ENCODE results near the gene LEP.

The LEP gene

DNA sequence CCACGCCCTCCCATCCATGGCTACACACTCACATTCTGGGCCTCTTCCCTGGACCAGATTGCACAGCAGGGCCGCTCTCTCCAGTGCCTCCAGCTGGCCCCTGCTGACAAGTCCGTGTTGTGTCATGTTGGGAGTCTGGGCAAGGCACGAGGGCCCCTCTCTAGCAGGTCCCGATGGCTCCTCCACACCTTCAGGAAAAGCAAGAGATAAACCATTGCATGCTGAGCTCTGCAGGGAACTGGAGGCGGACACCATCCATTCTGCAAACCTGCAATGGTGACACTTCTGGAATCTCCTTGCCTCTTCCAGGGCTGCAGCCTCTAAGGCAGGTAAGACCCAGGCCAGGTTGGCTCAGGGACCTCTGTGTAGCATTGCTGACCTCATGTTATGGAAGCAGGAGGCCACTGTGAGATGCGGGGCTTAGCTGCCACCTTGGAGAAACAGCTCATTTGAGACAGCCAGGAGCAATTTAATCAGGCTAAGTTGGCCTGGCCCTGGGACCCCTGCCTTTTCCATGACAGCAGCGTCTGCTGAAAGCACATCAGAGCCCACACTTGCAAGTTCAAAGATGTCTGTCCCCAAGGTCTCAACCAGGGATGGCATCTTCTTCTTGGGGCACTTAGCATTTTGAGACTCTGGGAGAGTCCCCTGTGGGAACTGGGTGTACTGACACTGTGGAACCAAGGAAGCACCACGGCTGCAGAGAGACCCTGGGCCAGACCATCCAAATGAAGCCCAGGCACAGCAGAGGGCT, 34.2 kb upstream of the LEP start:
- no peak for TF ChIP-seq CTCF (IDR thresholded peaks at IDR 0.05)
- no peak for TF ChIP-seq ZFX (IDR thresholded peaks at IDR 0.05; ENCODE audit: borderline replicate concordance)
- H3K27ac ChIP-seq, result no peak overlapping the region

- no peak for TF ChIP-seq ZFX (IDR thresholded peaks at IDR 0.05; ENCODE audit: borderline replicate concordance)
- no peak for TF ChIP-seq CTCF (IDR thresholded peaks at IDR 0.05)
- no peak overlapping the region for H3K27ac ChIP-seq
Observed at GRCh38 chr7:128207609-128208008, 33.5 kb upstream of the LEP start.

DNA sequence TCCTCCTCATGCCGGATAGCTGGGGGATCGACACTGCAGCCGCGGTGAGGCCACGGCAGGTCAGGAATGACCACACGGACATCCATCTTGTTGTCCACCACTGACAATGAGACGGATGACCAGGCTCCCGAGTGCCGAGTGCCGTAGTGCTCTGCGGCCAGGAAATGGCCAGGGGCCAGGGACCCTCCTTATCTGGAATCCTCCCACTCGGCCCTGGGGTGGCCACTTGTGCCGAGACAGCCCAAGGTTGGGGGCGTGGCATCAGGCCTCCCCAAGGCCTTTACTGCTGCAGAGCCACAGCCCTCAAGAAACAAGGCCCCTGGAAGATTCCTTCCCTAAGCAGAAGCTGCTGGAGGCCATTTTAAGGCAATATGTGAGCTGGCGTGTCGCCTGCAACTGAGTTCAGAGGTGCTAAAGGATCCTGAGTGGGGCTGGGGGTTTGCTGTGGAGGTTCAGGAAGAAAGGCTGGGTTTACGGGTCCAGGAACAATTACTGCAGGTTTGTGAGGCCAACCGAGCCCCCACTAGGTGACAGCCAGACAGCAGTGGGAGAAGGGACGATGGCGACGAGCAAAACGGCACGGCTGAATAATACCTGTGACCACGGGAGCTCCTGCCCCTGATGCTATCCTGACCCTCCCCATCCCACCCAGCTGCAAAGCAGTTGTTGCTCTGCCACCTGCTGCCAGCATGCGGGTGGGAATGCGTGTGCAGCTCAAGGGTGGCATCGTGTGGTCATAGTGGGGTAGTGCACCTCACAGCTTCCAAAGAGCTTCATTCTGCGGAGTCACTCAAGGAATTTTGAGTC, 31.6 kb upstream of the LEP start:
- peak; percentile 99 for TF ChIP-seq CTCF (IDR thresholded peaks at IDR 0.05)
- no peak for TF ChIP-seq ZFX (IDR thresholded peaks at IDR 0.05; ENCODE audit: borderline replicate concordance)
- H3K27ac ChIP-seq, result no peak overlapping the region

DNA sequence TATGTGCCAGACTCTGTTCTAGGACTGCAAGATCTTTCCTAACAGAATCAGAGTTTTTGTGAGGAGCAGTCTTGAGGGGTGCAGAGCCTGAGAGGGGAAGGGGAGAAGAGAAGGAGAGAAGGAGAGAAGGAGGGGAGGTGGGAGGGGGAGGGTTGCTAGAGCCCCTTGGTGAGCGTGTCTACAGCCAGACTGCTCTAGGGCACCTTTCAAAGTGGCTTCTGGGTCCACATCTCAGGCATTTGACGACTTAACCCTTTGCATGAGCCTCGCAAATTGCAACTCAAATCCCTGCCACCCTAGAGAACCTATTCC, 31.1 kb upstream of the LEP start:
- TF ChIP-seq CTCF (IDR thresholded peaks at IDR 0.05) (peak; percentile 78), ZFX (IDR thresholded peaks at IDR 0.05; ENCODE audit: borderline replicate concordance) (no peak)

DNA sequence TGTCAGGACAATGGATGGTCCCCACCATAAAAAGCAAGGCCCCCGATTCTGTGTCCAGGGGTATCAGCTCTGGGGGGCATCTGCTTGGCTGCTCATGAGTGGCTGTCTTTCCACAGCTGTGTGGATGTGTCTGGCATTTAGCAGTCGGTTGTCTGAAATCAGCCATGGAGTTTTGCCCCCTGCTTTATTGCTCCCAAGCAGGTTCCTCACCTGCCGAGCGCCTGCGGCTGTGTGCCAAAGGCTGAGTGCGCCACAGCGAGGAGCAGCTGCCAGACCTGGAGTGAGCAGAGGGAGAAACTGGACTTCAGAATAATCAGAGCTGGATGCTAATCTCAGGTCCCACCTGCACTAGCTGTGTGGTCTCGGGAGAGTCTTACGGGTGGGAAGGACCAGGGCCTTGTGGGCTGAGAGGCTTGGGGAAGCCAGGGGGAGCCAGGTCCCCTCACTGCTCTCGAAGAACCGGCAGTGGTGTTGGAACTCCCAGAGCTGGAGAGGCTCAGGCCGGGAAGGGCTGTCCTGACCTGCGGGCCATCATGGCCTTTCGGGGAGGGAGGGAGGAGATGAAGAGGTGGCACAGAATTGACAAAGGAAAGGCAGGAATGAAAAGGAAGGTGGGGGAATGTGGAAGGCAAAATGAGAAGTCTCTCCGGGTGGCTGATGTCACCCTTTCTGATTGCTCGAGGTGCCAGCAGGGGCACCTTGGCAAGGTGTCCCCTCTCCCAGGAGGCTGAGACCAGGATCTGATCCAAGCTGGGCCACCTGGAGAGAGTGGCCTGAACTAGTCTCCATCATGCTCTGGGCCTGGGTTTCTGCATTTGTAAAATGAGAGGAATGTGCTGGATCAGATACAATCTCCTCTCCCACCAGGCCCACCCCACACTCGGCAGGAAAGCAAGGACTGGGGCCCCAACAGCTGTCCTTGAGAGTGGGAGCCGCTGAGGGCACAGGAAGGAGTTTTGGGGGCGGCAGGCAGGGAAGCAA, 30.2 kb upstream of the LEP start:
- no peak for TF ChIP-seq ZFX (IDR thresholded peaks at IDR 0.05; ENCODE audit: borderline replicate concordance)
- TF ChIP-seq CTCF (IDR thresholded peaks at IDR 0.05), result no peak
- H3K27ac ChIP-seq, result no peak overlapping the region

More for the DNA sequence above, 31.1 kb upstream of the LEP start:
- H3K27ac ChIP-seq, result no peak overlapping the region

- TF ChIP-seq CTCF (IDR thresholded peaks at IDR 0.05) (no peak), ZFX (IDR thresholded peaks at IDR 0.05; ENCODE audit: borderline replicate concordance) (no peak)
- H3K27ac ChIP-seq, result no peak overlapping the region
Observed at GRCh38 chr7:128211626-128212025, 29.5 kb upstream of the LEP start.
